ENCODE measurements around the gene PBX1.

Gene PBX1

GRCh38 chr1:164617377-164618201 is 58.6 kb downstream of the PBX1 start:
- DNase-seq (ENCODE audit: low read depth in 2 of 2) = no peak

- DNase-seq (ENCODE audit: low read depth in 2 of 2) = no peak
These were observed 59.2 kb downstream of the PBX1 start for GRCh38 chr1:164618202-164618564.

GRCh38 chr1:164619006-164619784 is 60.2 kb downstream of the PBX1 start:
- no peak for DNase-seq (ENCODE audit: low read depth in 2 of 2)

GRCh38 chr1:164622068-164622845 is 63.3 kb downstream of the PBX1 start:
- DNase-seq (ENCODE audit: low read depth in 2 of 2) = no peak

GRCh38 chr1:164623805-164624204 is 64.8 kb downstream of the PBX1 start:
- no peak for DNase-seq (ENCODE audit: low read depth in 2 of 2)

- DNase-seq (ENCODE audit: low read depth in 2 of 2) = peak in 1 of 2 experiments; percentile 33
These were observed 65.4 kb downstream of the PBX1 start for GRCh38 chr1:164624400-164624799.

GRCh38 chr1:164625004-164625617 is 66.1 kb downstream of the PBX1 start:
- no peak for DNase-seq (ENCODE audit: low read depth in 2 of 2)

- DNase-seq (ENCODE audit: low read depth in 2 of 2) = no peak
These were observed 69.8 kb downstream of the PBX1 start for GRCh38 chr1:164628772-164629171.

GRCh38 chr1:164629971-164630370 is 71.0 kb downstream of the PBX1 start:
- DNase-seq (ENCODE audit: low read depth in 2 of 2) = no peak

- no peak for DNase-seq (ENCODE audit: low read depth in 2 of 2)
These were observed 71.8 kb downstream of the PBX1 start for GRCh38 chr1:164630626-164631396.

- no peak for DNase-seq (ENCODE audit: low read depth in 2 of 2)
These were observed 72.8 kb downstream of the PBX1 start for GRCh38 chr1:164631751-164632150.

- DNase-seq (ENCODE audit: low read depth in 2 of 2) = no peak
These were observed 75.0 kb downstream of the PBX1 start for GRCh38 chr1:164633997-164634396.

- DNase-seq (ENCODE audit: low read depth in 2 of 2) = no peak
These were observed 76.2 kb downstream of the PBX1 start for GRCh38 chr1:164635059-164635802.

GRCh38 chr1:164635803-164636731 is 77.1 kb downstream of the PBX1 start:
- DNase-seq (ENCODE audit: low read depth in 2 of 2) = no peak

GRCh38 chr1:164636757-164637156 is 77.8 kb downstream of the PBX1 start:
- no peak for DNase-seq (ENCODE audit: low read depth in 2 of 2)

GRCh38 chr1:164637461-164638375 is 78.7 kb downstream of the PBX1 start:
- DNase-seq (ENCODE audit: low read depth in 2 of 2) = peak; percentile 34 to 49

GRCh38 chr1:164638492-164639202 is 79.7 kb downstream of the PBX1 start:
- DNase-seq (ENCODE audit: low read depth in 2 of 2) = no peak

Data from fibroblast of skin of left quadriceps (primary cell).